ENCODE measurements around the gene HLX.

- TF ChIP-seq CTCF (conservative IDR thresholded peaks at IDR 0.05; ENCODE audit: low read depth, low read length): no peak
- TF ChIP-seq EZH2 (IDR thresholded peaks at IDR 0.05; ENCODE audit: borderline replicate concordance, low read depth, low read length, poor library complexity, severe bottlenecking): no peak
These were observed 9.3 kb downstream of the HLX start for GRCh38 chr1:220888417-220888986.
